ENCODE results near the gene TBC1D9B.

DNA sequence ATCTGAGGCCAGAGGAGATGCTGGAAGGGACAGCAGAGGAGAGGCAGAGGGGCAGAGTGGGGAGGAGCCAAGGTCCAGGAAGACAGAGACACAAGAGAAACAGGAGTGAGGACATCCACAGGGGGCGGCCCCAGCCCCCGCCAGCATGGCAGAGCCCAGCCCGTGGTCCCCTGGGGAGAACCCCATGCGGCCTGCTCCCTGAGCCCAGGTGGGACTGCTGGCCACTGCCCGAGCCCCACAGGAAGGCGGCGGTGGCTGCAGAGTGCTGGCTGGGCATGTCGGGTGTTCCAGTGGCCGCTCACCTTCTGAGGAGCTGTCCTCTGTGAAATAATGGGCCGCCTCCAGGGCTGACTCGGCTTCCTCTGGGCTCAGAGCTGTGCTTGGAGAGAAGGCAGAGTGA, 40.2 kb downstream of the TBC1D9B start:
- TF ChIP-seq CTCF (IDR thresholded peaks at IDR 0.05; ENCODE audit: low read depth, low read length) (no peak), EZH2phosphoT487 (IDR thresholded peaks at IDR 0.05; ENCODE audit: low read depth) (no peak)
